MM.1S (cell line): ENCODE results near the gene AKR1C1.
"Not testable (repeated sequence)": the region's sequence is repeated elsewhere in the genome, so short reads cannot be mapped to it uniquely, and the experiment has no call there.

Experiments
- DNase-seq: peaks from one replicate; pipeline ENCODE4 v3.0.0-alpha.2; 2015
- H2AFZ ChIP-seq: fragments of 300-600 bp; sonication (generic); 2 replicates; pipeline ENCODE4 v1.6.0; 2016; ENCODE audit warnings: antibody characterized with exemption, low read length
- H3F3A ChIP-seq: fragments of 300-600 bp; sonication (generic); 2 replicates; pipeline ENCODE4 v1.6.1; 2016; ENCODE audit warnings: mild to moderate bottlenecking, antibody characterized with exemption, low read length, moderate library complexity, mixed read lengths; ENCODE audit not compliant: insufficient read depth
- H3K27ac ChIP-seq: fragments of 300-600 bp; sonication (generic); 2 replicates; pipeline ENCODE4 v1.5.1; 2016; ENCODE audit warnings: mild to moderate bottlenecking, low read length
- H3K27me3 ChIP-seq: fragments of 300-600 bp; sonication (generic); replicated peaks from 2 replicates; pipeline ENCODE4 v1.6.0; 2016; ENCODE audit warnings: low read length; ENCODE audit not compliant: insufficient read depth
- H3K36me3 ChIP-seq: fragments of 300-600 bp; sonication (generic); replicated peaks from 2 replicates; pipeline ENCODE4 v1.6.1; 2016; ENCODE audit warnings: mild to moderate bottlenecking, low read length, mixed read lengths; ENCODE audit not compliant: insufficient read depth
- H3K4me1 ChIP-seq: fragments of 300-600 bp; sonication (generic); 2 replicates; pipeline ENCODE4 v1.6.1; 2016; ENCODE audit warnings: low read length, mixed read lengths
- H3K4me2 ChIP-seq: fragments of 300-600 bp; sonication (generic); 2 replicates; pipeline ENCODE4 v1.6.0; 2016; ENCODE audit warnings: low read depth, low read length
- H3K4me3 ChIP-seq: fragments of 300-600 bp; sonication (generic); 2 replicates; pipeline ENCODE4 v1.5.1; 2016; ENCODE audit warnings: low read length, mixed read lengths
- H3K79me2 ChIP-seq: fragments of 300-600 bp; sonication (generic); 2 replicates; pipeline ENCODE4 v1.6.1; 2016; ENCODE audit warnings: mixed run types, low read length, mixed read lengths
- H3K9ac ChIP-seq: fragments of 300-600 bp; sonication (generic); 2 replicates; pipeline ENCODE4 v1.6.1; 2016; ENCODE audit warnings: low read length, mixed read lengths
- H3K9me2 ChIP-seq: fragments of 300-600 bp; sonication (generic); replicated peaks from 2 replicates; pipeline ENCODE4 v1.6.1; 2016; ENCODE audit warnings: mild to moderate bottlenecking, low read length, mixed read lengths; ENCODE audit not compliant: insufficient read depth
- H3K9me3 ChIP-seq: fragments of 300-600 bp; sonication (generic); replicated peaks from 2 replicates; pipeline ENCODE4 v1.6.1; 2016; ENCODE audit warnings: mild to moderate bottlenecking, low read length, mixed read lengths; ENCODE audit not compliant: insufficient read depth
- H4K20me1 ChIP-seq: fragments of 300-600 bp; sonication (generic); 2 replicates; pipeline ENCODE4 v1.6.1; 2016; ENCODE audit warnings: mild to moderate bottlenecking, low read length, moderate library complexity, mixed read lengths; ENCODE audit not compliant: insufficient read depth
- EZH2 ChIP-seq: fragments of 300-600 bp; sonication (generic); optimal IDR thresholded peaks from 2 replicates; pipeline ENCODE3; 2017; ENCODE audit warnings: low read depth, mild to moderate bottlenecking, antibody characterized with exemption, low read length, mixed read lengths
- EZH2phosphoT487 ChIP-seq: fragments of 300-600 bp; sonication (generic); IDR thresholded peaks from 2 replicates; pipeline ENCODE4 v1.6.1; 2018; ENCODE audit warnings: antibody characterized with exemption, low read length
- TF ChIP-seq, protein P1 (sequence below): fragments of 300-600 bp; sonication (generic); IDR thresholded peaks from 2 replicates; pipeline ENCODE4 v1.5.1; 2016; ENCODE audit warnings: antibody characterized with exemption, low read length, mixed read lengths

Gene AKR1C1

DNA sequence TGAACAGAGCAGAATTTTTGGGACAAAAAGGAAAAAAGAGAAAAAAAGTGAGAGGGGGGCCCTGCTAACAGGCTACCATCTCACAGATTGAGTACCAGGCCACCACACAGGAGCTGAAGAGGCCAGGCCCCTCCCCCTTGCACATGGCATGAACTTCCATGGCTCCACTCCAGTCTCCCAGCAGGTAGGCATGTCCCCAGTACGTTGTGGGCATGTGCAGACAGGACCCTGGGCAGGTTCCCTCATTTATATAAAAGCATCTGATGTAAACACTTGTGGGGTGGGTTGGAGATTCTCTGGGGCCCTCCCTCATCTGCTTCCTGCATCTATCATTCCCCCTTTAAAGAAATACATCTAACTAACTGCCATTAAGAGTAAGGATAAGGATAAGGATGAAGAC, 45.0 kb upstream of the AKR1C1 start:
- Histone ChIP-seq H3K79me2 (no peaks in the 10 kb centered on the region), H2AFZ (no peak overlapping the region), H4K20me1 (no peaks in the 10 kb centered on the region), H3K4me3 (no peak overlapping the region), H3K4me2 (no peak overlapping the region), H3K27ac (no peak overlapping the region), H3K9me2 (no peaks in the 10 kb centered on the region), H3K4me1 (no peaks in the 10 kb centered on the region), H3F3A (no peaks in the 10 kb centered on the region), H3K27me3 (no peaks in the 10 kb centered on the region), H3K9ac (no peak overlapping the region), H3K9me3 (no peaks in the 10 kb centered on the region), H3K36me3 (no peaks in the 10 kb centered on the region)
- DNase-seq = no peak
- no peak for TF ChIP-seq EZH2phosphoT487
- no peak for TF ChIP-seq EZH2

DNA sequence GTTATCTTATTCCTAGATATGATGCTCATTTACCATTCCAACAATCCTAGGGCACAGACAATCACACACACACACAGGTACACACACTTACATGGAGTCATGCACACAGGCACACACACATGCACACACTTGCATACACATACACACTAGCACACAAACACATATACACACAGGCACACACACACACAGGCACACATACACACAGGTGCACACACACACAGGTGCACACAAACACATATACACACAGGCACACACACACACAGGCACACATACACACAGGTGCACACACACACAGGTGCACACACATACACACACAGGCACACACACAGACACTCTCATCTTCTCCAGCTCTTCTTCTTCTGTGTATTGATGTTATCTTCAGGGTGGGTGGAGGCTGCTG, 38.7 kb upstream of the AKR1C1 start:
- not testable (repeated sequence) for H3K4me1 ChIP-seq, H3K27ac ChIP-seq, H3K9me2 ChIP-seq, H3K79me2 ChIP-seq, H2AFZ ChIP-seq, H3K9me3 ChIP-seq, H3F3A ChIP-seq, H3K9ac ChIP-seq, H3K4me3 ChIP-seq, H3K27me3 ChIP-seq, H3K36me3 ChIP-seq, H3K4me2 ChIP-seq, DNase-seq, H4K20me1 ChIP-seq

DNA sequence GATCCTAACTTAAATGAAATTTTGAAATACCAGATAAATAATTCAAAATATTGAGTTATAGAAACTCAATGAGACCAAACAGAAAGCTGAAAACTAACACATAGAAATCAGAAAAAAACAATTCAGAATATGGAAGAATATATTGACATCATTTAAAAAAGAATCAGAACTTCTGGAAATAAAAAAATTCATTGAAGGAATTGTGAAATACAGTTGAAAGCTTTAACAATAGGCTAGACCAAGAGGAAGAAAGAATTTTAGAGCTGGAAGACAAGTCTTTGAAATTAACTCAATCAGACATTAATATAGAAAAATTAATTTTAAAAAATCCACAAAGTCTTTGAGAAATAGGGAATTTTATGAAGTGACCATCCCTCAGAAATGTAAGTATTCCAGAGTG, 36.8 kb upstream of the AKR1C1 start:
- Histone ChIP-seq H3K79me2 (no peaks in the 10 kb centered on the region), H3K36me3 (no peaks in the 10 kb centered on the region), H3K9me3 (no peaks in the 10 kb centered on the region), H3K27me3 (no peaks in the 10 kb centered on the region), H4K20me1 (no peaks in the 10 kb centered on the region), H3K4me2 (no peak overlapping the region), H3K9ac (no peak overlapping the region), H3K9me2 (no peaks in the 10 kb centered on the region), H2AFZ (no peak overlapping the region), H3K4me3 (no peak overlapping the region), H3K27ac (no peak overlapping the region), H3F3A (no peaks in the 10 kb centered on the region), H3K4me1 (no peaks in the 10 kb centered on the region)
- TF ChIP-seq EZH2 = no peak
- no peak for TF ChIP-seq EZH2phosphoT487
- TF ChIP-seq, protein P1, sequence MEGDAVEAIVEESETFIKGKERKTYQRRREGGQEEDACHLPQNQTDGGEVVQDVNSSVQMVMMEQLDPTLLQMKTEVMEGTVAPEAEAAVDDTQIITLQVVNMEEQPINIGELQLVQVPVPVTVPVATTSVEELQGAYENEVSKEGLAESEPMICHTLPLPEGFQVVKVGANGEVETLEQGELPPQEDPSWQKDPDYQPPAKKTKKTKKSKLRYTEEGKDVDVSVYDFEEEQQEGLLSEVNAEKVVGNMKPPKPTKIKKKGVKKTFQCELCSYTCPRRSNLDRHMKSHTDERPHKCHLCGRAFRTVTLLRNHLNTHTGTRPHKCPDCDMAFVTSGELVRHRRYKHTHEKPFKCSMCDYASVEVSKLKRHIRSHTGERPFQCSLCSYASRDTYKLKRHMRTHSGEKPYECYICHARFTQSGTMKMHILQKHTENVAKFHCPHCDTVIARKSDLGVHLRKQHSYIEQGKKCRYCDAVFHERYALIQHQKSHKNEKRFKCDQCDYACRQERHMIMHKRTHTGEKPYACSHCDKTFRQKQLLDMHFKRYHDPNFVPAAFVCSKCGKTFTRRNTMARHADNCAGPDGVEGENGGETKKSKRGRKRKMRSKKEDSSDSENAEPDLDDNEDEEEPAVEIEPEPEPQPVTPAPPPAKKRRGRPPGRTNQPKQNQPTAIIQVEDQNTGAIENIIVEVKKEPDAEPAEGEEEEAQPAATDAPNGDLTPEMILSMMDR = no peak
- DNase-seq = no peak

DNA sequence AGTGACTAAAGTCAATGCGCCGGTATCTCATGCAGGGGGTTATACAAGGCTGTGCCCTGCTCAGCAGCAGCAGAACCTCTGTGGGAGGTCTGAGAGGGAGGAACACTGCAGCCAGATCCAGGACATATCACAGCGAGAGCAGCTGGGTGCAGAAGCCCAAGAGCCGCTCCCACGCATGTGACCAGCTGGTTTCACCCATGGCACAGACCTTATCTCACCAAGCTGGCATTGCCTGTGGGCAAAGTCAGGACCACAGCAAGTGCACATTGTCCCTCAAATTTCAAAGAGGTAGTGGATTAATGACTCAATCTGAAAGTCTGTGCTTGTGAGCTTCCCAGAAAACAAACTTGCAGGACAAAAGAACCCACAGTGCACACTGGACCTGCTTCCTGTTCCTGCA, 31.6 kb upstream of the AKR1C1 start:
- Histone ChIP-seq H3K9me2 (no peaks in the 10 kb centered on the region), H2AFZ (no peak overlapping the region), H3F3A (no peaks in the 10 kb centered on the region), H3K36me3 (no peaks in the 10 kb centered on the region), H3K27me3 (no peaks in the 10 kb centered on the region), H3K79me2 (no peaks in the 10 kb centered on the region), H3K4me2 (no peak overlapping the region), H3K4me3 (no peak overlapping the region), H3K9me3 (no peaks in the 10 kb centered on the region), H3K27ac (no peak overlapping the region), H3K9ac (no peak overlapping the region), H4K20me1 (no peaks in the 10 kb centered on the region), H3K4me1 (no peaks in the 10 kb centered on the region)
- no peak for DNase-seq
- TF ChIP-seq, protein P1 = no peak
- TF ChIP-seq EZH2 = no peak
- no peak for TF ChIP-seq EZH2phosphoT487
